WI38 (cell line): ENCODE measurements around the gene NADK2.

ENCODE experiments used
- H3K4me3 ChIP-seq: 2 replicates; pipeline ENCODE4 v1.5.1; 2011; ENCODE audit warnings: low read depth, mild to moderate bottlenecking, control low read depth, low read length
- CTCF ChIP-seq: IDR thresholded peaks from 2 replicates; pipeline ENCODE4 v1.5.1; 2012; ENCODE audit warnings: low read depth, mild to moderate bottlenecking, control low read depth, low read length

The NADK2 gene

GRCh38 chr5:36162810-36163486, 78.8 kb downstream of the NADK2 start:
- no peak overlapping the region for H3K4me3 ChIP-seq
- TF ChIP-seq CTCF, result no peak

- TF ChIP-seq CTCF, result no peak
- no peak overlapping the region for H3K4me3 ChIP-seq
Measured at GRCh38 chr5:36161361-36161760, 80.4 kb downstream of the NADK2 start.

- TF ChIP-seq CTCF, result no peak
- no peak overlapping the region for H3K4me3 ChIP-seq
Measured at GRCh38 chr5:36160617-36161016, 81.1 kb downstream of the NADK2 start.

- no peak overlapping the region for H3K4me3 ChIP-seq
- TF ChIP-seq CTCF, result no peak
Measured at GRCh38 chr5:36158144-36158543, 83.6 kb downstream of the NADK2 start.

GRCh38 chr5:36156619-36157018, 85.1 kb downstream of the NADK2 start:
- no peak overlapping the region for H3K4me3 ChIP-seq
- TF ChIP-seq CTCF, result no peak

GRCh38 chr5:36156121-36156601, 85.6 kb downstream of the NADK2 start:
- no peak for TF ChIP-seq CTCF

GRCh38 chr5:36155291-36155690, 86.4 kb downstream of the NADK2 start:
- TF ChIP-seq CTCF, result no peak
- no peak overlapping the region for H3K4me3 ChIP-seq

More at GRCh38 chr5:36156121-36156601, 85.6 kb downstream of the NADK2 start:
- H3K4me3 ChIP-seq, result no peak overlapping the region
